OCI-LY7 (cell line): ENCODE data around the gene S100A7A. TPM values are rescaled to one million over a fixed set of nuclear protein-coding genes. Genes with fewer than 3 reads are reported as not detected.

Experiments used
- BruUV-seq: library from RNA; stranded (reverse); fragments of 400-500 nt; replicated peaks from 2 replicates; lab custom pipeline; 2021; lab: Mats Ljungman, UMichigan
- CTCF ChIA-PET: fragments of 300-600 bp; sonication (Branson Sonifier 250); formaldehyde crosslinking; loops from one replicate; lab custom pipeline; 2022; ENCODE audit warnings: antibody characterized with exemption; ENCODE audit not compliant: unreplicated experiment; lab: Charles Lee
- POLR2A ChIA-PET: fragments of 300-600 bp; sonication (Branson Sonifier 250); formaldehyde crosslinking; loops from one replicate; lab custom pipeline; 2022; ENCODE audit warnings: antibody characterized with exemption; lab: Charles Lee
- DNase-seq: peaks from one replicate; pipeline ENCODE4 v3.0.0-alpha.2; 2015; ENCODE audit warnings: low spot score
- H2AFZ ChIP-seq: fragments of 200-600 bp; sonication (generic), shearing (Covaris generic); 2 replicates; pipeline ENCODE4 v1.6.1; 2014; ENCODE audit warnings: mild to moderate bottlenecking, antibody characterized with exemption, low read length, moderate library complexity
- H3K27ac ChIP-seq: fragments of 200-600 bp; sonication (generic); 2 replicates; pipeline ENCODE4 v1.5.1; 2014; ENCODE audit warnings: mixed run types, low read depth, mild to moderate bottlenecking, moderate library complexity, low read length, inconsistent platforms; ENCODE audit not compliant: poor library complexity, severe bottlenecking
- H3K36me3 ChIP-seq: fragments of 200-600 bp; sonication (generic); 2 replicates; pipeline ENCODE4 v1.6.1; 2014; ENCODE audit warnings: mild to moderate bottlenecking, antibody characterized with exemption, low read length, moderate library complexity, mixed read lengths; ENCODE audit not compliant: insufficient read depth
- H3K4me1 ChIP-seq: fragments of 200-600 bp; sonication (generic); 2 replicates; pipeline ENCODE4 v1.5.1; 2014; ENCODE audit warnings: mild to moderate bottlenecking, low read length; ENCODE audit not compliant: insufficient read depth, poor library complexity, severe bottlenecking
- H3K4me2 ChIP-seq: fragments of 200-600 bp; sonication (generic); 2 replicates; pipeline ENCODE4 v1.6.1; 2014; ENCODE audit warnings: mild to moderate bottlenecking, low read length
- H3K4me3 ChIP-seq: fragments of 200-600 bp; sonication (generic); 2 replicates; pipeline ENCODE4 v1.5.1; 2014; ENCODE audit warnings: mild to moderate bottlenecking, low read depth, low read length; ENCODE audit not compliant: poor library complexity, severe bottlenecking
- H3K79me2 ChIP-seq: fragments of 200-600 bp; sonication (generic); 2 replicates; pipeline ENCODE4 v1.6.1; 2016; ENCODE audit warnings: low read depth, mild to moderate bottlenecking, low read length, moderate library complexity, mixed read lengths; ENCODE audit not compliant: insufficient read depth
- H3K9me2 ChIP-seq: fragments of 200-600 bp; sonication (generic); 2 replicates; pipeline ENCODE4 v1.6.1; 2016; ENCODE audit warnings: mild to moderate bottlenecking, low read length, mixed read lengths; ENCODE audit not compliant: insufficient read depth
- H3K9me3 ChIP-seq: fragments of 200-600 bp; sonication (generic); 2 replicates; pipeline ENCODE4 v1.6.1; 2014; ENCODE audit warnings: mild to moderate bottlenecking, mixed run types, low read length, mixed read lengths
- H4K20me1 ChIP-seq: fragments of 200-600 bp; sonication (generic); 2 replicates; pipeline ENCODE4 v1.6.1; 2014; ENCODE audit warnings: mild to moderate bottlenecking, antibody characterized with exemption, low read length, moderate library complexity, mixed read lengths; ENCODE audit not compliant: insufficient read depth
- CTCF ChIP-seq: fragments of 200-600 bp; sonication (generic); conservative IDR thresholded peaks from 2 replicates; pipeline ENCODE4 v1.5.1; 2014; ENCODE audit warnings: mild to moderate bottlenecking, antibody characterized with exemption, low read length, moderate library complexity, mixed read lengths
- EZH2phosphoT487 ChIP-seq: fragments of 200-600 bp; sonication (generic); IDR thresholded peaks from 2 replicates; pipeline ENCODE4 v1.6.1; 2018; ENCODE audit warnings: low read depth, borderline replicate concordance, mild to moderate bottlenecking, mixed run types, antibody characterized with exemption, low read length, moderate library complexity, mixed read lengths
- intact Hi-C: fragments of 100-400 bp; cut with micrococcal nuclease; formaldehyde crosslinking; loops from one replicate; pipeline ENCODE4 v1.10.0; 2022; ENCODE audit not compliant: unreplicated experiment
- total RNA-seq, 2 experiments: library from RNA; depleted of rRNA in 1 of 2; stranded (reverse); fragments of >200 nt in 1 of 2; shearing (Covaris generic) in 1 of 2; gene quantifications; 2 replicates each; pipeline ENCODE4 v1.2.3, GENCODE V29; 2014 to 2022

The S100A7A gene
- total RNA-seq, 2 experiments from 2014 or later: not detected

DNA sequence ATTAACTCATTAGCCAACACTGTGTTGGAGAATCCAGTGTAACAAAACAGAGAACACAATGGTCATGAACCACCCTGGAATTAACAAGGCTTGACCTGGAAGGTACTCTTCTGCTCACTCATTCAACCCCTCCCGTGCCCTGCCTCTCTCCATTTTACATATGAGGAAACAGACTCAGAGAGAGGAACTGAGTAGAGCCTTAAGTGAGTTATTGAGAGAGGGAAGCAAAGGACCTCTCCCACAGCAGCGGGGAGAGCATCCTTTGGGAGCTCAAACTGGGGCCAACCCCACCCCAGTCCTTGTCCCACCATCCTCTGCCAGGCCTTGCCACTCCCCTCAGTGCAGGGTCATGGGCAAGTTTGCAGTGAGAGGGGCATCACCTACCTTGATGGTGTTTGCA lies 42.2 kb upstream of the S100A7A start:
- ChIA-PET POLR2A (no interaction called here), CTCF (no interaction called here)
- BruUV-seq: no TSS peak
- H3K27ac ChIP-seq: no peak overlapping the region
- H3K4me1 ChIP-seq: no peaks in the 10 kb centered on the region
- intact Hi-C loops: no loop called here
- DNase-seq: no peak
- H3K4me3 ChIP-seq: no peak overlapping the region
- H3K9me3 ChIP-seq: no peaks in the 10 kb centered on the region
- no peaks in the 10 kb centered on the region for H3K36me3 ChIP-seq
- no peaks in the 10 kb centered on the region for H3K79me2 ChIP-seq
- TF ChIP-seq EZH2phosphoT487 (no peak), CTCF (no peak)
- no peaks in the 10 kb centered on the region for H3K9me2 ChIP-seq
- H2AFZ ChIP-seq: no peak overlapping the region
- no peaks in the 10 kb centered on the region for H4K20me1 ChIP-seq
- no peak overlapping the region for H3K4me2 ChIP-seq

DNA sequence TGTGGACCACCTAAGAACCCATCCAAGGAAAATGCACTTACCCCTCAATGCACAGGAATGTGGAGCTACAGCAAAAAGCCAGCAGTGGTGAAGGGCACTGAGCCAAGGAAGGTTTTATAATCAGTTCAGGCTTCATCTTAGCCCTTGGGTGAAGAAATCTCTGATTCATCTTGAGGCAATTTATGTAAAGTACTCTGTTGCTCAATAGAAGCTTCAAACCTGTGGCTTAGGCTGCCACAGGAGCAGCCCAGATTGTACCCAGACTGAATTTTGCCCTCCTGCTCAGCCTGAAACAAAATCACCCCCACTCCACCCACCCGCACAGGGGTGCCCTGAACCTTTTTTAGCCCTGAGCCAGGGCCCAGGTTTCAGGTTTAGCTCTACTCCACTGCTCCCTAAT lies 40.8 kb upstream of the S100A7A start, which contains the start of gene S100A12:
S100A12 (minus strand) TSS at position 111 of the 400 bp plus-strand sequence. CDS start 1,029 bp downstream, outside the sequence.
- no peak for TF ChIP-seq CTCF
- no peak for TF ChIP-seq EZH2phosphoT487
- Histone ChIP-seq H3K4me3 (no peak within 1 kb of the TSS), H3K36me3 (no peaks in the 10 kb centered on the region), H3K9me3 (no peaks in the 10 kb centered on the region), H3K4me2 (no peak within 1 kb of the TSS), H3K4me1 (no peaks in the 10 kb centered on the region), H3K27ac (no peak within 1 kb of the TSS), H3K9me2 (no peaks in the 10 kb centered on the region), H2AFZ (no peak within 1 kb of the TSS), H4K20me1 (no peaks in the 10 kb centered on the region), H3K79me2 (no peaks in the 10 kb centered on the region)
- CTCF ChIA-PET: no interaction called here
- BruUV-seq: no TSS peak
- no peak for DNase-seq
- intact Hi-C loops: no loop called here
- POLR2A ChIA-PET: no interaction called here

- DNase-seq: no peak
- no TSS peak for BruUV-seq
- no peaks in the 10 kb centered on the region for H3K79me2 ChIP-seq
- no peaks in the 10 kb centered on the region for H4K20me1 ChIP-seq
- no peak overlapping the region for H3K4me3 ChIP-seq
- no peaks in the 10 kb centered on the region for H3K36me3 ChIP-seq
- no peak overlapping the region for H2AFZ ChIP-seq
- no peaks in the 10 kb centered on the region for H3K9me2 ChIP-seq
- CTCF ChIA-PET: no interaction called here
- TF ChIP-seq EZH2phosphoT487: no peak
- TF ChIP-seq CTCF: no peak
- intact Hi-C loops: no loop called here
- H3K4me2 ChIP-seq: no peak overlapping the region
- no peaks in the 10 kb centered on the region for H3K9me3 ChIP-seq
- H3K27ac ChIP-seq: no peak overlapping the region
- H3K4me1 ChIP-seq: no peaks in the 10 kb centered on the region
- POLR2A ChIA-PET: no interaction called here
Observed at GRCh38 chr1:153379591-153379990, 36.7 kb upstream of the S100A7A start.
